Cardiac muscle cell (in vitro differentiated cells and primary cell): ENCODE results near the gene MTTP. TPM values are rescaled to one million over a fixed set of nuclear protein-coding genes. Genes with fewer than 3 reads are reported as not detected.
A peak's percentile ranks its signal among the peaks of the same experiment; 100 is the strongest.

Source experiments
- DNase-seq, 2 donors: peaks; one replicate each; pipeline versions ENCODE4 v3.0.0 to v3.0.0-alpha.2; 2010 to 2017; ENCODE audit warnings: low read depth in 1 of 2, low spot score in 1 of 2
- H3K27ac ChIP-seq: fragments of 200-600 bp; sonication (generic); 2 replicates; pipeline ENCODE4 v1.5.1; 2016
- H3K27me3 ChIP-seq: fragments of 200-600 bp; sonication (generic); 2 replicates; pipeline ENCODE4 v1.6.0; 2016; ENCODE audit warnings: control low read depth
- H3K36me3 ChIP-seq: fragments of 200-600 bp; sonication (generic); 2 replicates; pipeline ENCODE4 v1.5.1; 2016; ENCODE audit warnings: control low read depth
- H3K4me1 ChIP-seq: fragments of 200-600 bp; sonication (generic); 2 replicates; pipeline ENCODE4 v1.8.1; 2017; ENCODE audit warnings: low read depth, mild to moderate bottlenecking, mixed run types
- H3K4me3 ChIP-seq: fragments of 200-600 bp; sonication (generic); 2 replicates; pipeline ENCODE4 v1.5.1; 2016; ENCODE audit warnings: mild to moderate bottlenecking
- H3K9me3 ChIP-seq: fragments of 200-600 bp; sonication (generic); 2 replicates; pipeline ENCODE4 v1.5.1; 2017; ENCODE audit warnings: low read depth, mild to moderate bottlenecking, control low read depth
- polyA plus RNA-seq: library from polyadenylated mRNA; unstranded; fragments of >200 nt; fragmentation: Nextera tagmentation; extraction: Ambion mirVana; gene quantifications from 2 replicates; pipeline ENCODE4 v1.2.1, GENCODE V29; 2016
- total RNA-seq: library from RNA; depleted of rRNA; stranded (reverse); fragments of >200 nt; gene quantifications from 2 replicates; pipeline ENCODE4 v1.2.3, GENCODE V29; 2016
- TF ChIP-seq, protein P1 (sequence below): IDR thresholded peaks from 2 replicates; pipeline ENCODE4 v1.5.1; 2012; ENCODE audit warnings: low read depth, mild to moderate bottlenecking, low read length

MTTP gene
- total and polyA plus RNA-seq, 2 experiments from 2014 or later, result 0.69 to 2.1 TPM

DNA sequence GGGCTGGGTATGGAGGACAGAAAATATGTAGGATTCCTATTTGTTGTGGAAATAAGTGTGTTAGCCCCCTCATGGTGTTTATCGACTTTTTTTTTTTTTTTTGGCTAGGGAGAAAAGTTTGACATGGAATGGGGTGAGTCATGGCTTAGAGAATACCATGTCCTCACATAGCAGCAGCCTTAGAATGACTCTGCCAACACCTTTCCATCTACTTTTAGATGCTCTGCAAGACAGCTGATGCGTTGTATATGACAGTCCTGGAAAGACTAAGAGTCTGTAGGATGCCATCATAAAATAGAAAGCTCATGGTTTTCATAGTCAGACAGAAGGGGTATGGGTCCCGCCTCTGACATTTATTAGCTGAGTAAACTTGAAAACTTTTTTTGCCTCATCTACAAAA is 37.7 kb downstream of the MTTP start:
- Histone ChIP-seq H3K36me3 (no peaks in the 10 kb centered on the region), H3K27me3 (no peaks in the 10 kb centered on the region), H3K9me3 (no peaks in the 10 kb centered on the region), H3K4me3 (no peak overlapping the region), H3K27ac (no peak overlapping the region), H3K4me1 (peaks cover 5% of the 10 kb centered on the region)
- TF ChIP-seq, protein P1, sequence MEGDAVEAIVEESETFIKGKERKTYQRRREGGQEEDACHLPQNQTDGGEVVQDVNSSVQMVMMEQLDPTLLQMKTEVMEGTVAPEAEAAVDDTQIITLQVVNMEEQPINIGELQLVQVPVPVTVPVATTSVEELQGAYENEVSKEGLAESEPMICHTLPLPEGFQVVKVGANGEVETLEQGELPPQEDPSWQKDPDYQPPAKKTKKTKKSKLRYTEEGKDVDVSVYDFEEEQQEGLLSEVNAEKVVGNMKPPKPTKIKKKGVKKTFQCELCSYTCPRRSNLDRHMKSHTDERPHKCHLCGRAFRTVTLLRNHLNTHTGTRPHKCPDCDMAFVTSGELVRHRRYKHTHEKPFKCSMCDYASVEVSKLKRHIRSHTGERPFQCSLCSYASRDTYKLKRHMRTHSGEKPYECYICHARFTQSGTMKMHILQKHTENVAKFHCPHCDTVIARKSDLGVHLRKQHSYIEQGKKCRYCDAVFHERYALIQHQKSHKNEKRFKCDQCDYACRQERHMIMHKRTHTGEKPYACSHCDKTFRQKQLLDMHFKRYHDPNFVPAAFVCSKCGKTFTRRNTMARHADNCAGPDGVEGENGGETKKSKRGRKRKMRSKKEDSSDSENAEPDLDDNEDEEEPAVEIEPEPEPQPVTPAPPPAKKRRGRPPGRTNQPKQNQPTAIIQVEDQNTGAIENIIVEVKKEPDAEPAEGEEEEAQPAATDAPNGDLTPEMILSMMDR, result no peak
- no peak for DNase-seq

DNA sequence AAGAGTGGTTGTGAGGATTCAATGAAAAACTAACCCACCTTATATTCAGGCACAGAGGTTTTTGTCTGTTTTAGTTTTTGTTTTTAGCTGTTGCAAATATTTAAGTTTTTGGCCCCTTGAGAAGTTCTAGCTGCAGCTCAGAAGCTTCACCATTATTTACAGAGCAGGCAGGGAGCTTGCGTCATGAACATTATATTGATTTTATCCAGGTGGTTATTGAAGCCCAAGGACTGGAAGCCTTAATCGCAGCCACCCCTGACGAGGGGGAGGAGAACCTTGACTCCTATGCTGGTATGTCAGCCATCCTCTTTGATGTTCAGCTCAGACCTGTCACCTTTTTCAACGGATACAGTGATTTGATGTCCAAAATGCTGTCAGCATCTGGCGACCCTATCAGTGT is 38.1 kb downstream of the MTTP start:
- Histone ChIP-seq H3K36me3 (no peaks in the 10 kb centered on the region), H3K27me3 (no peaks in the 10 kb centered on the region), H3K4me1 (peaks cover 5% of the 10 kb centered on the region), H3K4me3 (no peak overlapping the region), H3K9me3 (no peaks in the 10 kb centered on the region), H3K27ac (no peak overlapping the region)
- DNase-seq, result no peak
- TF ChIP-seq, protein P1, result no peak

DNA sequence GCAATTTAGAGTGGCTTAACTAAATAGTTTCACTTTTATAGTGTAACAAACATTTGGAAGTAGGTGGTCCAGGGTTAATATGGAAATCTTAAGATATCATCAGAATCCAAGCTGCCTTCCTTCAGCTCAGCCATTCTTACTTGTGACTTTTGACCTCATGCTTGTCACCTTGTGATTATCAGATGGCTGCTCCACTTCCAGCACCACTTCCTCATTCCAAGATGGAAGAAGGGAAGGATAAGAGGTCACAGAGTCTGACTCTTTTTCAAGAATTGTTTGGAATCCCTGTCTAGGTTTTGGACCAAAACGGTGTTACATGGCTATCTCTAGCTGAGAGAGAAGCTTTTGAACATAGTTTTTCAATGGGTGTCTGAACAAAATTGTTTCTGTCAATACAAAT is 39.9 kb downstream of the MTTP start:
- Histone ChIP-seq H3K9me3 (no peaks in the 10 kb centered on the region), H3K4me3 (no peak overlapping the region), H3K4me1 (peaks cover 5% of the 10 kb centered on the region), H3K27me3 (no peaks in the 10 kb centered on the region), H3K36me3 (no peaks in the 10 kb centered on the region), H3K27ac (no peak overlapping the region)
- DNase-seq, result no peak
- TF ChIP-seq, protein P1, result no peak

DNA sequence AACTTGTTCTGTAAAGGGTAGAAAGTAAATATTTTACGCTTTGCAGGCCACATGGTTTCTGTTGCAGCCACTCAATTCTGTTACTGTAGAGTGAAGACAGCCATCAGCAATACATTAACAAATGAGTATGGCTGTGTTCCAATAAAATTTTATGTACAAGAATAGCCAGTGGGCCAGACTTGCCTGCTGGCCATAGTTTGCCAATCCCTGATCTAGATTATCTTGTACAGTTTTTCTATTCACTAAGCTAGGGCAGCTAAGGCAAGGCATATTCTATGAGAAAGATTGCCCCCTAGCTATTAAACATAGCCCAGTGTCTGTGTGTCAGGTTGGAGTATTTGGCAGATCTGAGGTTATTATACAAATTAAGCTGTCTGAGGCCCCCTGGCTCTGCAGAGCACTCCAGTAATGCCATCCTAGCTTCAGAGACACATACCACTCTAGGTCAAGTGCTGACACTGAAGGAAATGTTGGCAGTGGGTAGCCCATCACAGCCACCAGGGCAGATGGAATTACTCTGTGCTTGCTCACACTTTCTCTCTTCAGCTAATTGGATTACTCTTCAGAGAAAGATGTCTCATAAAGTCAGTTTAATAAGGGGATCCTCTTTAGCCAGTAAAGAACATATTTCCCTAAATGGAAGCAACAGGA is 40.7 kb downstream of the MTTP start:
- Histone ChIP-seq H3K4me1 (peaks cover 5% of the 10 kb centered on the region), H3K36me3 (no peaks in the 10 kb centered on the region), H3K4me3 (no peak overlapping the region), H3K9me3 (no peaks in the 10 kb centered on the region), H3K27ac (no peak overlapping the region), H3K27me3 (no peaks in the 10 kb centered on the region)
- TF ChIP-seq, protein P1, result no peak
- peak in 1 of 2 donors; percentile 3 for DNase-seq

DNA sequence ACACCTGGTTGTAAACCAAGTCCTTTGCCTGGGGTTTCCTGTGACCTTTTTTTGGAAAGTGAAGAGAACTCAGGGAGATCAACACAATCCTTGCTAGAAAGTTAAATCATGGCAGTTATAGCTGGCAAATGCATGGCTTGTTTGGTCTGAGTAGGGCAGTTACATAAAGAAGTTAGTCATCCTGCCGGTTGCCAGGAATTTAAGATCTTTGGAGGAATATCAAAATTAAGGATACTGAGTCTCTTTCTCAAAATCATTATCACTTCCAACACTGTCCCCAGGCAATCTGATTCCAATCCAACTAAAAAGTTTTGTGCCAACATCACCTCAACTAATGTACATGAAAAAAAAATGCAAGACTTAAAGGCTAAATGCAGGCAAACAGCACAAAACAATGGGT is 42.8 kb downstream of the MTTP start:
- H3K4me3 ChIP-seq, result no peak overlapping the region
- TF ChIP-seq, protein P1, result no peak
- H3K27ac ChIP-seq, result no peak overlapping the region
- no peaks in the 10 kb centered on the region for H3K27me3 ChIP-seq
- H3K36me3 ChIP-seq, result no peaks in the 10 kb centered on the region
- DNase-seq, result no peak
- H3K4me1 ChIP-seq, result peaks cover 5% of the 10 kb centered on the region
- H3K9me3 ChIP-seq, result no peaks in the 10 kb centered on the region
